GM10266 (cell line): Measurements from ENCODE around the gene TMEM151B.

Experiments
- DNase-seq: peaks from one replicate; pipeline ENCODE4 v3.0.0; 2012; ENCODE audit errors: extremely low spot score
- CTCF ChIP-seq: IDR thresholded peaks from 2 replicates; pipeline ENCODE4 v1.5.1; 2012; ENCODE audit warnings: mild to moderate bottlenecking, low read depth; ENCODE audit not compliant: control insufficient read depth, insufficient read depth; ENCODE audit errors: missing control alignments

Gene TMEM151B

DNA sequence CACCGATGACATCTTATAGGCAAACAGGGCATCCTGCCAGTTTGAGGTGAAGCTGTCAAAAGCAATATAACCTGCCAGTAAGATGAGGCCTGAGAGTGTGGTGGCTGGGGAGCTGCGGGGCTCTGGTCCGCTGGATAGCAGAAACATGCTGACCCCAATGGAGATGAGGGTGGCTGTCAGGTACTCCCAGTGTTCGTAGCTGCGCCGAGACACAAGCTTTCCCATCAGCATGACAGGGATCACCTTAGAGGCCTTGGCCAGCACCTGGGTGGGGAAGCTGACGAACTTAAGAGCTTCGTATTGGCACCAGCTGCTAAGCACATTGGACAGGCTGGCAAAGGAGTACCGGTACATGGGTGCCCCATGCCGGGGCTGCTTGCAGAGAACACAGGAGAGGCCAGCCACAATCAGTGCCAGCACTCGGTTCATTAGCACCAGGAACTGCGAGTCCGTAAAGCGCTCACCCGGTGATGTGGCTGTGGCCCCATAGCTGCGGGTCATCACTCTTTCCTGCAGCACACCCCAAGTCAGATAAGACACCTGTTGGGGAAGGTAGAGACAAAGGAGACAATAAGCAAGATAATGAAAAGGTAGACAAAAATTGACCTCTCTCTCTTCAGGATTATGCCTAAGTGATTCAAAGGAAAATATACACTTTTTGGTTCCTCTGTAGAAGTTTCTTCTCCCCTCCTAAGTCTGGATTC, 15.0 kb upstream of the TMEM151B start:
- DNase-seq = no peak
- TF ChIP-seq CTCF = no peak

DNA sequence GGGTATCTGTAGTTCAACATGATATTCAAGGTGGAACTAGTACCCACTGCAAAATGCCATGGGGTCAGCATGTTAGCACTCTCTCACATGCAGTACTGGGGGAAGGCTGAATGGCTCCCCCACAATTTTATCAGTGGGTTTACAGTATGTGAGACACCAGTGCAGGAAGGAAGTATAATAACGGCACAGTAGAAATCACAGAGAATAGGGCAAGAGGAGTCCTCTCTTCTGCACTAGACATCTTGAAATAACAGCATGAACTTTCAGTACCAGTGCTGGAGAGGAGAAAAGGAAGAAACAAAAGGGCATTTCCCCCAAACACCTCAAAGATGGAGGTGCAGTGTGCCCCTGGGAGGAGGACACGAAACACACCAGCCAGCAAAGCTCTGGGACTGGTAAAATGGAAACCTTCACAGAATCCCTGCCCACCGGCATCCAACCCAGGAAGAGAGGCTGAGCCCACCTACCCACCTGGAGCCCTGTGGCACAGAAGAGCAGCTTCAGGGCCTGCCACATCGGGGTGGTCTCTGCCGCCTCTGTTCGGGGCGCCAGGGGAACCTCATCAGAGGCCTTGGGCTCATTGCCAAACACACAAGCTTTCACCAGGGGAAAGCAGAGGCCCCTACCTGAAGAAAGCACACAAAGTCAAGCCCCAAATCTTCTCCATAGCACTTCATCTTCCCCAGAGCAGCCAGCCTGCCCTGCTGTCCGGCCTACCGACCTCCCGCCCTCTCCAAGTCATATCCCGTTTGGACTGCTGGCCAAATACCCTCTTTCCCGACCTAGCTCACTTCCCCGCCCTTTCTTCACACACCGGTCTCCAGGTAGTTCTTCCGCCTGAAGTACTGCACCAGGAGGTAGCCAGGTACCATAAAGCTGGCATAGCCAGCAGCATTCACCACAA, 14.1 kb upstream of the TMEM151B start:
- peak; percentile 28 for DNase-seq

DNA sequence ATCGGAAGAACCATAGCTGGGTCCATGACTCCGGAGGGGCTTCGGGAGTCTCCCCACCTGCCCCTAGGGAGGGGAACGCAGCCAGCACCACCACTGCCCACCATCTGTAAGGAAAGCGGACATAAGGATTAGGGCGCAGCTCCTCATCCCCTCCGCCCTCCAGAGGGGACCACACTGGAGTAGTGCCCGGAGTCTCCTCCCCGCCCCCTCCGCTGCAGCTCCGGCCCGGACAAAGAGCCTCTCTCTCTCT, 13.6 kb upstream of the TMEM151B start:
- DNase-seq = no peak
- TF ChIP-seq CTCF = no peak

More for the DNA sequence above, 14.1 kb upstream of the TMEM151B start:
- TF ChIP-seq CTCF = no peak

DNA sequence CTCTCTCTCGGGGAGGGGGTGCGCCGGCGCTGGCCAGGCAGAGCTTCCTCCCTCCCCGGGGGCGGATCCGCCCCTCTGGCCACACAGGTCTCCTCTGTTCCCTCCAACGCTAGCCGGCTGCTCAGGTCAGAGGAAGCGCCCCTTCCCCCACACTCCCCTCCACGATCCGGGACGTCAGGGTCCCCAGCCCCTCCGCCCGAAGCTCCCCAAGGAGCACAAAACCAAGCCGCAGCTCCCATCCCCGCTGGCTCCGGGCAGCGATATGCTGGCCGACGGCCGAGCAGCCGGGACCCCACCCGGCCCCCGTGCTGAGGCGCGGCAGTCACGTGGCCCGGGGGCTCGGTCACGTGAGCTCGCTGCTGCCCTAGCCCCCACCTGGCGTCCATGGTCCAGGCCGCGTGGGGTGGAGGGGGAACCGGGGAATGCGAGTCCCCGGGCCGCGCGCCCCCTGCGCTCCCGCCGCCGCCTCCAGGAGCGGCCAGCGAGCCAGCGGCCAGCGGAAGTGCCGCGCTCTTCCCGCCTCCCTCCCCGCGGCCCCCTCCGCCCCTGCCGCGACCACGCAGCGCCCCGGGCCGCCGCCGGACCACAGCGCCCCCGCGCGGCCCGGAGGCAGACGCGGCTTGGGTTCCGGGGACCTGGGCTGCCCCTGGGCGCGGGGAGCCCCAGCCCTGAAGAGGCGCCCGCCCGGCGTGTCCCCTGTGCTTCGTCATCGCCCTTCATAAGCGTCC, 13.1 kb upstream of the TMEM151B start, which contains the start of gene SLC35B2:
TSS of gene SLC35B2 (minus strand) at position 504 of the 728 bp plus-strand sequence. CDS start at position 386, 118 bp downstream.
- peak; percentile 86 for DNase-seq

DNA sequence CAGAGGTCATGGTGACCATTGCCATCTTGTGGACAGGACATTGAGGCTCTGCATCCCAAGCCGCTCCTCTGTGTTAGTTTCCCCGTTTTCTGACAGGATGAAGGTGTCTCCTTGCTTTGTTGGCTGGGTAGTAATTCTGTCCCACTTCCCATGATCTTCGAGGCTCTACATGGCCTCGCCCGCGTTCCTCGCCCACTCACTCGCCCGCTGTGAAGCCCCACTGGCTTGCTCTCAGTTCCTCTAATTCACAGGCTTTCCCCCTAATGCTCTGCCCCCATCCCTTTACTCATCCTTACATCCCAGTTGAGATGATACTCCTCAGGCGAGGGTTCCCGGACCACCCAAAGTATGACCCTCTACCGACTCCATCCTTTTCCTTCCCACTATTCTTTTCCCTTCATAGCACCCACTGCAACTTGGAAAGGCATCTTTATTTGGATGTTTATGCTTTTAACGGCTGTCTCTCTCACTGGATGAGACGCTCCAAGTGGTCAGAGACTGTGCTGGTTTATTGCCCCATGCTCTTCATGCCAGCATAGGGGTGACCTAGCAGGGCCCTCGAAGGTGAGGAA, 12.4 kb upstream of the TMEM151B start:
- DNase-seq = peak; percentile 69
- TF ChIP-seq CTCF = no peak

More for the DNA sequence above, 13.1 kb upstream of the TMEM151B start, which contains the start of gene SLC35B2:
- peak; percentile 82 for TF ChIP-seq CTCF

DNA sequence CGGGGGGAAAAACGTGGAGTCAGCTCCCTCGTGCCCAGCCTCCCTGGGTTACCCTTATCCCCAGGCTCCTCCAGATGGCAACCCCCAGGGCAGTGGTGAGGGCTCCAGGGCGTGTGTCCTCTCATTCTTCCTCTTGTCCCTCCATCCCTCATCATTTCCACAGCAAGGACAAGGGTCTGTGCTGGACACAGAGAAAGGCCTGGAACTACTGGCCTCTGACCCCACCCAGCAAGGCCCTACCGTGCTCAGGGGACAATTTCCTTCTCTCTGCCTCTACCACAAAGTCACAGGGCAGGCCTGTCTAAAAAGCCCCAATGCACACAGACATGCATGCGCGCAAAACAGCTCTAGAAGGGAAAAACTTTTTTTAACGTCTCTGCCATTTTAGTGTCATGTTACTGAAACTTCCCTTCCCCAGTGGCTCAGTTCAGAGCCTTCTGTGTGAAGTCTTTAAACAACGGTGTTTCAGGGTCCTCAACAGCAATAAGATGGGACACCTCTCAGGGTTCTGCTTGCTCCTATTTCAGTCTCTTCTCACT, 11.9 kb upstream of the TMEM151B start:
- TF ChIP-seq CTCF = no peak

More for the DNA sequence above, 11.9 kb upstream of the TMEM151B start:
- DNase-seq = peak; percentile 44
